ENCODE measurements around the gene SLC7A1. TPM values are rescaled to one million over a fixed set of nuclear protein-coding genes. Genes with fewer than 3 reads are reported as not detected.

The SLC7A1 gene
- 66.0 and 102 TPM in 2 replicates for total RNA-seq

GRCh38 chr13:29595380-29596063 lies at the start of gene SLC7A1:
TSS of gene SLC7A1 (minus strand) at chr13:29595688. CDS start at chr13:29536188, 59,500 bp downstream.

Data from nasal cavity respiratory epithelium epithelial cell of viscerocranial mucosa (primary cell).